Hematopoietic multipotent progenitor cell treated with erythropoietin and hydrocortisone succinate and interleukin-3 and kit ligand, for 17 days (in vitro differentiated cells): Measurements from ENCODE around the gene SLC43A3.

Source experiments
- DNase-seq: peaks from one replicate; pipeline ENCODE4 v3.0.0-alpha.2; 2015; ENCODE audit warnings: low spot score

Gene SLC43A3

GRCh38 chr11:57426929-57427726, at the start of gene SLC43A3:
TSS of gene SLC43A3 (minus strand) at chr11:57427121. CDS start at chr11:57426172, 949 bp downstream.
- DNase-seq, result peak; percentile 19

GRCh38 chr11:57476047-57476756, 49.3 kb upstream of the SLC43A3 start:
- no peak for DNase-seq

GRCh38 chr11:57475671-57476046, 48.7 kb upstream of the SLC43A3 start:
- no peak for DNase-seq

GRCh38 chr11:57475191-57475590, 48.3 kb upstream of the SLC43A3 start:
- no peak for DNase-seq

- no peak for DNase-seq
Observed at GRCh38 chr11:57474803-57475115, 47.8 kb upstream of the SLC43A3 start.

- no peak for DNase-seq
Observed at GRCh38 chr11:57474017-57474802, 47.3 kb upstream of the SLC43A3 start.

- no peak for DNase-seq
Observed at GRCh38 chr11:57473285-57473841, 46.4 kb upstream of the SLC43A3 start.

GRCh38 chr11:57471496-57471895, 44.6 kb upstream of the SLC43A3 start:
- no peak for DNase-seq

- no peak for DNase-seq
Observed at GRCh38 chr11:57469268-57469667, 42.3 kb upstream of the SLC43A3 start.

GRCh38 chr11:57468276-57468675, 41.4 kb upstream of the SLC43A3 start:
- DNase-seq, result no peak

- DNase-seq, result no peak
Observed at GRCh38 chr11:57467508-57468157, 40.7 kb upstream of the SLC43A3 start.

- no peak for DNase-seq
Observed at GRCh38 chr11:57466680-57467079, 39.8 kb upstream of the SLC43A3 start.

GRCh38 chr11:57464539-57465181, 37.7 kb upstream of the SLC43A3 start:
- no peak for DNase-seq

- DNase-seq, result no peak
Observed at GRCh38 chr11:57463671-57464538, 37.0 kb upstream of the SLC43A3 start.

GRCh38 chr11:57462597-57462996, 35.7 kb upstream of the SLC43A3 start:
- no peak for DNase-seq

- no peak for DNase-seq
Observed at GRCh38 chr11:57461841-57462489, 35.0 kb upstream of the SLC43A3 start.

- DNase-seq, result no peak
Observed at GRCh38 chr11:57460758-57461749, 34.1 kb upstream of the SLC43A3 start.

- peak; percentile 52 for DNase-seq
Observed at GRCh38 chr11:57460022-57460757, 33.3 kb upstream of the SLC43A3 start, which contains the start of gene RTN4RL2. TSS of gene RTN4RL2 (plus strand) at chr11:57460528. CDS start at chr11:57460866, 338 bp downstream.
